Chondrocyte (in vitro differentiated cells): ENCODE measurements around the gene ZNF532. TPM values are rescaled to one million over a fixed set of nuclear protein-coding genes. Genes with fewer than 3 reads are reported as not detected.

Experiments used
- DNase-seq: peaks from one replicate; pipeline ENCODE4 v3.0.0; 2021; ENCODE audit warnings: mixed read lengths, low spot score
- H3K27ac Mint-ChIP-seq: one replicate; pipeline ENCODE4 v1.8.0; 2021; ENCODE audit warnings: mild to moderate bottlenecking, moderate library complexity, mixed read lengths; ENCODE audit not compliant: unreplicated experiment
- H3K27me3 Mint-ChIP-seq: 2 replicates; pipeline ENCODE4 v1.8.0; 2021; ENCODE audit warnings: low read depth, mixed read lengths
- H3K36me3 Mint-ChIP-seq: 2 replicates; pipeline ENCODE4 v1.8.0; 2021; ENCODE audit warnings: low read depth, mixed read lengths
- H3K4me1 Mint-ChIP-seq: 2 replicates; pipeline ENCODE4 v1.8.0; 2021; ENCODE audit warnings: low read depth, mild to moderate bottlenecking, mixed read lengths
- H3K4me3 Mint-ChIP-seq: one replicate; pipeline ENCODE4 v1.8.0; 2021; ENCODE audit warnings: mild to moderate bottlenecking, moderate library complexity, mixed read lengths; ENCODE audit not compliant: unreplicated experiment
- H3K9me3 Mint-ChIP-seq: 2 replicates; pipeline ENCODE4 v1.8.0; 2021; ENCODE audit warnings: low read depth, mixed read lengths
- total RNA-seq: library from RNA; stranded (reverse); gene quantifications from 3 replicates; pipeline ENCODE4 v1.2.1, GENCODE V29; 2021
- TF ChIP-seq, protein P1 (sequence below): fragments of 200-600 bp; sonication (generic); IDR thresholded peaks from 2 replicates; pipeline ENCODE4 v1.5.0; 2021; ENCODE audit warnings: antibody characterized with exemption, mild to moderate bottlenecking, moderate library complexity

ZNF532 gene
- total RNA-seq, 1 donor from 2014 or later: 162 TPM

DNA sequence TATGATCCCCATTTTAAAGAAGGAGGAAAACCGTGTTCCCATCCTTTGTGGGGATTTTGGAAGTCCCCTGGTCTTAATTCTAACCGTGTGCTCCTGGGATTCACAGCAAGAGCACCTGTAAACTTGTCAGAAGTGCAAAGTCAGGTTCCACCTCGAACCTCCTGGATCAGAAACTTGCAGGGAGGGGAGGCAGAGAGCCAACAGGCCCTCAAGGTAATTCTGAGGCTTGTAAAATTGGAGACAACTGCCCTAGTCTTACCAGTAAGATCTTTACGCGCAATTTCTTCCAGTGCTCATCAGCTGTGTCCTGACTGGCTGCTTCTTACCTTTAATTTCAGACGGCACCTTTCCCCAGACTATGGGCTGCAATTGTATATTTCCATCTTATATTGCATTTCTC is 161.7 kb downstream of the ZNF532 start:
- no peak for DNase-seq
- H3K4me1 Mint-ChIP-seq: peaks cover 39% of the 10 kb centered on the region

DNA sequence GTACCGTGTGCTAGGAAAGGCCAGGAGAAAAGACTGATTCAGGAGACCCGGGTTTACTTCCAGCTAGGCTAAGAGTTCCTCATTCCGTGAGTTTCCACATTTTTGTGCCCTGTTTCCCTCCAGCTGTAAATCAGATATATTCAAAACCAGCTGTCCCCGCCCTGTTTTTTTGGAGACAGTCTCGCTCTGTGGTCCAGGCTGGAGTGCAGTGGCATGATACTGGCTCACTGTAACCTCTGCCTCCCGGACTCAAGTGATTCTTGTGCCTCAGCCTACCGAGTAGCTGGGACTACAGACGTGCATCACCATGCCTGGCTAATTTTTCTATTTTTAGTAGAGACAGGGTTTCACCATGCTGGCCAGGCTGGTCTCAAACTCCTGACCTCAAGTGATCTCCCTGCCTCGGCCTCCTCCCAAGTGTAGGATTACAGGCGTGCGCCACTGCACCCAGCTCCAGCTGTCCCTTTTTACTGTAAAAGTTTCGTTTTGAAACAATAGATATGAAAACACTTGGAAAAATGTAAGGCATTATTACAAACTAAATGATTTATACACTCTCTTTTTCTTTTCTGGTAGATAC is 162.2 kb downstream of the ZNF532 start:
- H3K9me3 Mint-ChIP-seq: no peaks in the 10 kb centered on the region
- no peaks in the 10 kb centered on the region for H3K36me3 Mint-ChIP-seq
- TF ChIP-seq, protein P1, sequence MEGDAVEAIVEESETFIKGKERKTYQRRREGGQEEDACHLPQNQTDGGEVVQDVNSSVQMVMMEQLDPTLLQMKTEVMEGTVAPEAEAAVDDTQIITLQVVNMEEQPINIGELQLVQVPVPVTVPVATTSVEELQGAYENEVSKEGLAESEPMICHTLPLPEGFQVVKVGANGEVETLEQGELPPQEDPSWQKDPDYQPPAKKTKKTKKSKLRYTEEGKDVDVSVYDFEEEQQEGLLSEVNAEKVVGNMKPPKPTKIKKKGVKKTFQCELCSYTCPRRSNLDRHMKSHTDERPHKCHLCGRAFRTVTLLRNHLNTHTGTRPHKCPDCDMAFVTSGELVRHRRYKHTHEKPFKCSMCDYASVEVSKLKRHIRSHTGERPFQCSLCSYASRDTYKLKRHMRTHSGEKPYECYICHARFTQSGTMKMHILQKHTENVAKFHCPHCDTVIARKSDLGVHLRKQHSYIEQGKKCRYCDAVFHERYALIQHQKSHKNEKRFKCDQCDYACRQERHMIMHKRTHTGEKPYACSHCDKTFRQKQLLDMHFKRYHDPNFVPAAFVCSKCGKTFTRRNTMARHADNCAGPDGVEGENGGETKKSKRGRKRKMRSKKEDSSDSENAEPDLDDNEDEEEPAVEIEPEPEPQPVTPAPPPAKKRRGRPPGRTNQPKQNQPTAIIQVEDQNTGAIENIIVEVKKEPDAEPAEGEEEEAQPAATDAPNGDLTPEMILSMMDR: no peak
- no peaks in the 10 kb centered on the region for H3K27me3 Mint-ChIP-seq
- H3K4me1 Mint-ChIP-seq: peaks cover 39% of the 10 kb centered on the region
- H3K27ac Mint-ChIP-seq: no peak overlapping the region
- DNase-seq: no peak
- H3K4me3 Mint-ChIP-seq: no peak overlapping the region

More for the DNA sequence above, 161.7 kb downstream of the ZNF532 start:
- Mint-ChIP-seq H3K4me3 (no peak overlapping the region), H3K9me3 (no peaks in the 10 kb centered on the region), H3K27ac (no peak overlapping the region), H3K36me3 (no peaks in the 10 kb centered on the region), H3K27me3 (no peaks in the 10 kb centered on the region)
- TF ChIP-seq, protein P1: no peak

DNA sequence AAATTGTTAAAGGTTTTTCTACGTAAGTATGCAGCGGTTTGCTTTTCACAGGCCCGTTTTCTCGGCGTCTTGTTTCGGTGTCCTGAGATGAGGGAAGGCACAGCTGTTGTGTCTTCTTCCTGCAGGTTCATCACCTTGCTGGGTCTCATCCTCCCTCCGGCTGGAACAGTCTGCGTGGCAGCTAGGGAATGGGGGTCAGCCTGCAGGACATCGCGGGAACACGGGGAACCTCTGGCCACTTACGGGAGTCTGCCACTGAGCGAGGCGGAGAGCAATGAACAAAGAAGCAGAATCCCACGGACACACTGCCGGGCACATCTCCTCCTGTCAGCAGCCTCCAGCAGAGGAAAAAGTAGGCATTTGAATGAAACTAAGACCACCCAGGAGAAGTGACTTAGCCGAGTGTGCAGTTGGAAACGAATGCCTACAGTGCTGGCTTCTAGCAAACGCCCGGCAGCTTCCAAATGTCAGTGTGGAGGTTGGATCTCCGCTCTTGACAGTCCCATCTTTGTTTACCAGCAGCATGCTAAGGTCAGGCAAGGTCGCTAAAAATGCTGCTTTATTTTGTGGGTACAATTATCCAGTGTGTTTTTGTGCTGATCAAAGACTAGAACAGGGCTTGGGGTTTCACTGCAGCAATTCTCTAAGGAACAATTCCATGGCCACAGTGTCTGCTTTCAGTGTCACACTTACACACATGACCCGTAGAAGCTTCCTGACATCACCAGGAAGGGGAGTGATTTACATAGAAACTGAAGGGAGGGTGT is 165.2 kb downstream of the ZNF532 start:
- H3K27me3 Mint-ChIP-seq: no peaks in the 10 kb centered on the region
- H3K4me3 Mint-ChIP-seq: no peak overlapping the region
- peaks cover 21% of the 10 kb centered on the region for H3K4me1 Mint-ChIP-seq
- H3K27ac Mint-ChIP-seq: no peak overlapping the region
- H3K36me3 Mint-ChIP-seq: no peaks in the 10 kb centered on the region
- DNase-seq: no peak
- TF ChIP-seq, protein P1: no peak
- H3K9me3 Mint-ChIP-seq: no peaks in the 10 kb centered on the region

DNA sequence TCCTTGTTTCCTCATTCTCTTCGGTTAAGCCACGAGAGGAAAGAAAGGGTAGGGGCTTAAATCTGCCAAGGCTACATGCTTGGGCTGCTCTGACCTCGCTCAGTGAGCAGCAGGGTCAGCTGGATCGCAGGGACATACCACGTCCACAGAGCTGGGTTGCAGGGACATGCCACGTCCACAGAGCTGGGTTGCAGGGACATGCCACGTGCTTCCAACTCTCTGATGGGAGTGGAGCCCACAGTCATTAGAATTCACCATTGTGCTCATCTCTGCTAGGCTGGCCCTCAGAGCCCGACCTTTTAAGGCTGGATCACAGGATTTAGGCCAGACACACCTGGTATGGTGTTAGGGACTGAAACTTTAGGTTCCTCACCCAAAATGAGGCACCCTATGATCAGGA is 167.6 kb downstream of the ZNF532 start:
- DNase-seq: no peak
- no peaks in the 10 kb centered on the region for H3K9me3 Mint-ChIP-seq
- peaks cover 8% of the 10 kb centered on the region for H3K4me1 Mint-ChIP-seq
- no peaks in the 10 kb centered on the region for H3K36me3 Mint-ChIP-seq
- no peaks in the 10 kb centered on the region for H3K27me3 Mint-ChIP-seq
- no peak overlapping the region for H3K4me3 Mint-ChIP-seq
- H3K27ac Mint-ChIP-seq: no peak overlapping the region
- TF ChIP-seq, protein P1: no peak

DNA sequence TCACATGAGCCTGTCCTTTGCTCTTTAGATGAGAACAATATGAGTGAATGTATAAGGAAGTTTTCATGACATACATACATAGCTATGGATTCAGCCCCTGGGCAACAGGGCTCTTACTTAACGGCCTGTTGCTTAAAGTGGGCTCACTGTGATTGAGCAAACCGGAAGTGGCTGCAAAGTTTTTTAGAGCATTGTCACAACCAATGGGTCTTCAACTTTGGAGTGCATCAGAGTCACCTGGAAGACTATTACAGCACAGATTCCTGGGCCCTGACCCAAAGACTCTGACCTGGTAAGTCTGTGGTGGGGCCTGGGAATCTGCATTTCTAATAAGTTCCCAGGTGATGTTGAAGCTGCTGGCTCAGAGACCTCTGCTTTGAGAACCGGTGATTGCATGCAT is 168.7 kb downstream of the ZNF532 start:
- H3K36me3 Mint-ChIP-seq: no peaks in the 10 kb centered on the region
- no peak overlapping the region for H3K27ac Mint-ChIP-seq
- no peak overlapping the region for H3K4me3 Mint-ChIP-seq
- TF ChIP-seq, protein P1: no peak
- H3K9me3 Mint-ChIP-seq: no peaks in the 10 kb centered on the region
- H3K27me3 Mint-ChIP-seq: no peaks in the 10 kb centered on the region
- DNase-seq: no peak
- H3K4me1 Mint-ChIP-seq: peaks cover 6% of the 10 kb centered on the region
